Measurements from ENCODE around the gene ATE1.

DNA sequence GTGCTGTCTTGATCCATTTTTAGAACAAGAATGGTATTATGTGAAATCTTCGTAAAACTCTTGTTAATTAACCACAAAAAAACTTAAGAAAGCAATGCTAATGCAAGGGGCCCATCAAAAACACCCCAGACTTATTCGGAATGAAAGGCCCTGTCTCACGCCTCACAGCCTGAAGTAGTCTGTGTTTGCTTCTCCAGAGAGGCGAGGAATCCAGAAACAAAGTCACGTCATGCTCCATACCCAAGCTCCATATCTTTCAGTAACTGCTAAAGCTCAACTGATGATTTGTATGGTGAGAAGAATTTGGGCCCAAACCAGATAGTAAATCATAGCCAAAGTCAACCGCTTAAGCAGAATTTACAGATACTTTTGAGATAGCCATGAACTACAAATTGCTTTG, 155.4 kb downstream of the ATE1 start:
- TF ChIP-seq, protein P1, sequence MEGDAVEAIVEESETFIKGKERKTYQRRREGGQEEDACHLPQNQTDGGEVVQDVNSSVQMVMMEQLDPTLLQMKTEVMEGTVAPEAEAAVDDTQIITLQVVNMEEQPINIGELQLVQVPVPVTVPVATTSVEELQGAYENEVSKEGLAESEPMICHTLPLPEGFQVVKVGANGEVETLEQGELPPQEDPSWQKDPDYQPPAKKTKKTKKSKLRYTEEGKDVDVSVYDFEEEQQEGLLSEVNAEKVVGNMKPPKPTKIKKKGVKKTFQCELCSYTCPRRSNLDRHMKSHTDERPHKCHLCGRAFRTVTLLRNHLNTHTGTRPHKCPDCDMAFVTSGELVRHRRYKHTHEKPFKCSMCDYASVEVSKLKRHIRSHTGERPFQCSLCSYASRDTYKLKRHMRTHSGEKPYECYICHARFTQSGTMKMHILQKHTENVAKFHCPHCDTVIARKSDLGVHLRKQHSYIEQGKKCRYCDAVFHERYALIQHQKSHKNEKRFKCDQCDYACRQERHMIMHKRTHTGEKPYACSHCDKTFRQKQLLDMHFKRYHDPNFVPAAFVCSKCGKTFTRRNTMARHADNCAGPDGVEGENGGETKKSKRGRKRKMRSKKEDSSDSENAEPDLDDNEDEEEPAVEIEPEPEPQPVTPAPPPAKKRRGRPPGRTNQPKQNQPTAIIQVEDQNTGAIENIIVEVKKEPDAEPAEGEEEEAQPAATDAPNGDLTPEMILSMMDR (IDR thresholded peaks at IDR 0.05; ENCODE audit: low read depth, low read length), result no peak
- TF ChIP-seq MYC (IDR thresholded peaks at IDR 0.05; ENCODE audit: low read depth, low read length), result no peak
